ENCODE data around the gene ANTXR2.

Gene ANTXR2

GRCh38 chr4:80079255-80079923 lies 6.4 kb upstream of the ANTXR2 start:
- H3K36me3 Mint-ChIP-seq, result peaks cover 2% of the 10 kb centered on the region
- H3K9me3 Mint-ChIP-seq (ENCODE audit: low read depth), result no peaks in the 10 kb centered on the region
- H3K27ac Mint-ChIP-seq, result peak overlapping the region; percentile 29
- no peak overlapping the region for H3K4me3 Mint-ChIP-seq
- peaks cover 36% of the 10 kb centered on the region for H3K4me1 Mint-ChIP-seq (ENCODE audit: low read depth)
- no peaks in the 10 kb centered on the region for H3K27me3 Mint-ChIP-seq

DNA sequence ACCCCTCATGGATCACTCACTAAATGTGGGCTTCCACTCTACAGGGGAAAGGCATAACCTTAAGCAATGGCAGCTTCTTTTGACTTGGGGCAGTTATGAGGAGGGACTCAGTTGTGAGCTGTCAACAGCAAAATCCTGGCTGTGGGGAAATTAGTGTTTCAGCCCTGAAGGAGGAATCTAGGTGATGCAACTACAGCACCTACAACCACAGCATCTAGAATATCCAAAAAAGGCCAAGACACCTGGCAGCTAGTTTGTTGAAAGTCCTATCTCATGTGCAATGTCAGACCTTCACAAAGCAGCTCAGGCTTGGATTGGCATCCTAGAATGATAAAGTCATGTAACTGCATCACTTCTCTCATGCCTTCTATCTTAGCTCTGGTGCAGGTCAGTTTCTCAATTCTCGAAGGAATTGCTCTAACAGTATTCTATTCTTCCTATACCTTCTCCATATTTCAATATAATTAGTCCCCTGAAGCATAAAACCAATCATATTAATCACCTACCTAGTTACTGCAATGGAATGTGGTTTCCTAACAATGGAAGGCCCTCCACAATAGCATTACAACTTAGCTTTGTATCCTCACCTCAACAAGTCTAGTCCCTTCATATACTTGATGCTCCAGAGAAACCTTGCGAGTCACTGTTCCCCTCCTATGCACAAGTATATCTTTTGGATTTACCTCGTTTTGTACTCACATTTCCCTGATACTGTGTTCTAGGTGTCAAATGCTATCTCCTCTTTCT lies 5.5 kb upstream of the ANTXR2 start:
- Mint-ChIP-seq H3K27me3 (no peaks in the 10 kb centered on the region), H3K9me3 (ENCODE audit: low read depth) (no peaks in the 10 kb centered on the region), H3K36me3 (peaks cover 2% of the 10 kb centered on the region), H3K27ac (peak overlapping the region; percentile 66), H3K4me3 (peak overlapping the region; percentile 15), H3K4me1 (ENCODE audit: low read depth) (peaks cover 45% of the 10 kb centered on the region)

DNA sequence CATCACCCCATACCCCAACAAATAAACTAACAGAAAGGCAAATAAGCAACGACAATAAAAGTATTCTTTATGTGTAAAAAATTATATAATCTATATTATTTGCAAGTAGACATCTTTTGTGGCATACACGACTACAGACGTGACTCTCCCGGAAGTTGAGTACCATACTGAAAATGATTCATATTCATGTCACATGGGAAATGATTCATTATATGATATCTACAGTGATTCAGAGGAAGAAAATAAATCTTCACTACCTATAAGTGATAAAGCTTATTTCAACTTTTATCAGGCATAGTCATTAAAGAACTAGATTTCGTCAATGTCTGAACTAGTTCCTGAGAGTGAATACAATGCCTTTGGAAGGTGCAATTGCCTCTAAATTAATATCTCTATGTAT lies 4.6 kb upstream of the ANTXR2 start:
- peaks cover 2% of the 10 kb centered on the region for H3K36me3 Mint-ChIP-seq
- H3K27me3 Mint-ChIP-seq, result no peaks in the 10 kb centered on the region
- H3K4me1 Mint-ChIP-seq (ENCODE audit: low read depth), result peaks cover 51% of the 10 kb centered on the region
- no peaks in the 10 kb centered on the region for H3K9me3 Mint-ChIP-seq (ENCODE audit: low read depth)
- H3K27ac Mint-ChIP-seq, result peak overlapping the region; percentile 66
- H3K4me3 Mint-ChIP-seq, result no peak overlapping the region

DNA sequence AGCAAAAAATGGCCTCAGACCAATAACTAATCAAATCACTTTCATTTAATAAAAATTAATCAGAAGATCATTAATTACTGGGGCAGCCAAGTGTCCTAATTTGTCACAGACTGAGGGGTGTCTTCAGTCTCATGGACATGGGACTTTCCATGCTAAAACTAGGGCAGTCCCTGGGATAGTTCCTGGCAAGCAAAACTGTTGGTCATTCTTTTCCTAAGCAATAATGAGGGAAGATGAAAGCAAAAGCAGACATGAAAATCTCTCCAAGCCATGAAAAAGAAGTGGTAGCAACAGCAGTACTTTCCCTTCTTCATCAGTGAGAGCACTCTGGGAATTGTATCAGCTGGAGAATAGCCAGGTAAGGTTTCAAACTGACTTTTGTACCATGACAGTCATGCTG lies 3.7 kb upstream of the ANTXR2 start:
- H3K9me3 Mint-ChIP-seq (ENCODE audit: low read depth), result no peaks in the 10 kb centered on the region
- no peak overlapping the region for H3K4me3 Mint-ChIP-seq
- peaks cover 2% of the 10 kb centered on the region for H3K36me3 Mint-ChIP-seq
- peaks cover 55% of the 10 kb centered on the region for H3K4me1 Mint-ChIP-seq (ENCODE audit: low read depth)
- no peaks in the 10 kb centered on the region for H3K27me3 Mint-ChIP-seq
- H3K27ac Mint-ChIP-seq, result no peak overlapping the region

DNA sequence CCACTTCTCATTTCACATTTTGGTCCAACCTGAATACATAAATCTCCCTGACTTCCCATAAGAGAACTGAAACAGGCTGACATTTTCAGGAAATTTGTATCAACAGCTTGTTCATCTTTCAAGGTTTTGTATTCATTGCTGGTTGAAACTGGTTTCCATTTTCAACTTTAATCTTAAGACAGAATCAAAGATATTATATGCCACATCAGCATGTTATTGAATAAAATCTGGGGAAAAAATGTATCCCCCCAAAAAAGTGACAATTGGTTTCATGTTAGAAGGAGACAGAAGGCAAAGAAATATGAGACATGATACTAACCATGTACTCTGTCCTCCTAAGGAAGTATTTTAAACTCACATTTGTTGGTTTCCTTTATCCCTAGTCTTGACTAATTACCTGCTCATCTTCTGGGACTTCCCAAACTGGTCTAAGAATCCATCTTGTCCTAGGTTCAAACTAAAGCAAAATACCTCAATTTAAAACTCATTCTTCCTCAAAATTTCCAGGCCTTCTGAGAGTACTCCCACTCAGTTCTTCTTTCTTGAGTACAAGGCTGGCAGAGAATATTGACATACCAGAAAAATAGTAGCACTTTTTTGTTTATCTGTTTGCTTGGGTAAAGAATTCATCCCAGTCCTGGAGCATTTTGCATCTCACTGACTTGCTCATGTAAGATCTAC lies 3.1 kb upstream of the ANTXR2 start:
- no peaks in the 10 kb centered on the region for H3K9me3 Mint-ChIP-seq (ENCODE audit: low read depth)
- no peak overlapping the region for H3K27ac Mint-ChIP-seq
- no peaks in the 10 kb centered on the region for H3K27me3 Mint-ChIP-seq
- H3K36me3 Mint-ChIP-seq, result peaks cover 2% of the 10 kb centered on the region
- peaks cover 57% of the 10 kb centered on the region for H3K4me1 Mint-ChIP-seq (ENCODE audit: low read depth)
- no peak overlapping the region for H3K4me3 Mint-ChIP-seq

- Mint-ChIP-seq H3K27ac (no peak overlapping the region), H3K4me3 (peak overlapping the region; percentile 96), H3K9me3 (ENCODE audit: low read depth) (no peaks in the 10 kb centered on the region), H3K27me3 (no peaks in the 10 kb centered on the region), H3K4me1 (ENCODE audit: low read depth) (peaks cover 72% of the 10 kb centered on the region), H3K36me3 (peaks cover 2% of the 10 kb centered on the region)
Measured at GRCh38 chr4:80074651-80075050, 1.6 kb upstream of the ANTXR2 start.

- peaks cover 76% of the 10 kb centered on the region for H3K4me1 Mint-ChIP-seq (ENCODE audit: low read depth)
- H3K27ac Mint-ChIP-seq, result peak overlapping the region; percentile 87
- H3K9me3 Mint-ChIP-seq (ENCODE audit: low read depth), result no peaks in the 10 kb centered on the region
- H3K27me3 Mint-ChIP-seq, result no peaks in the 10 kb centered on the region
- peaks cover 5% of the 10 kb centered on the region for H3K36me3 Mint-ChIP-seq
- peak overlapping the region; percentile 96 for H3K4me3 Mint-ChIP-seq
Measured at GRCh38 chr4:80074069-80074468, 1.0 kb upstream of the ANTXR2 start.

DNA sequence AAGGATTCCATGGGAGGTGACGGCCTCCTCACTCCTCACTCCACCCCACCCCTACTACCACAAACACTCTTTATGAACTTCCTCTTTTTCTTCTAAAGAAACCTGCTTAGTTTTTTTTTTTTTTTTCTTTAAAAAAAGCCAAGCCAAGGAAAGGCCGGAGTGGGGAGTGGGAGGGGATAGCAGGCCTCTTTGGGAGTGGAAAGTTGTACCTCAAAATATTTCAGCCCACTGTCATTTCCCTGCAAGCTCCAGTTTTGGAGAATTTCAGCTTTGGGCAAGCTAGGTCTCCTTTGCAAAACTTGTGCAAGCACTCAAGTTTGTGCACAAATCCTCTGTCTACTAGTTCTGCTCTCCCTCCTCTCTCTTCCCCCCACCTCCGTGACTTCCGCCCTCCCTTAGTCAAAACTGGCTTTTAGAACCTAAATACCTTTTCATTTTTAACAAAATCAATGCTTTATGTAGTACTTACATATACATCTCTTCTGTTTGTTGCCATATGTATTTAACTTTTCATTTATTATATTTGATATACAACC lies 512 bp upstream of the ANTXR2 start:
- H3K27me3 Mint-ChIP-seq, result no peaks in the 10 kb centered on the region
- no peaks in the 10 kb centered on the region for H3K9me3 Mint-ChIP-seq (ENCODE audit: low read depth)
- H3K36me3 Mint-ChIP-seq, result peaks cover 5% of the 10 kb centered on the region
- peak overlapping the region; percentile 87 for H3K27ac Mint-ChIP-seq
- H3K4me1 Mint-ChIP-seq (ENCODE audit: low read depth), result peaks cover 79% of the 10 kb centered on the region
- H3K4me3 Mint-ChIP-seq, result peak overlapping the region; percentile 96

- Mint-ChIP-seq H3K4me3 (peak overlapping the region; percentile 96), H3K9me3 (ENCODE audit: low read depth) (no peaks in the 10 kb centered on the region), H3K4me1 (ENCODE audit: low read depth) (peaks cover 77% of the 10 kb centered on the region), H3K27me3 (no peaks in the 10 kb centered on the region), H3K36me3 (peaks cover 8% of the 10 kb centered on the region), H3K27ac (peak overlapping the region; percentile 90)
Measured at GRCh38 chr4:80072228-80072743, 743 bp downstream of the ANTXR2 start.

DNA sequence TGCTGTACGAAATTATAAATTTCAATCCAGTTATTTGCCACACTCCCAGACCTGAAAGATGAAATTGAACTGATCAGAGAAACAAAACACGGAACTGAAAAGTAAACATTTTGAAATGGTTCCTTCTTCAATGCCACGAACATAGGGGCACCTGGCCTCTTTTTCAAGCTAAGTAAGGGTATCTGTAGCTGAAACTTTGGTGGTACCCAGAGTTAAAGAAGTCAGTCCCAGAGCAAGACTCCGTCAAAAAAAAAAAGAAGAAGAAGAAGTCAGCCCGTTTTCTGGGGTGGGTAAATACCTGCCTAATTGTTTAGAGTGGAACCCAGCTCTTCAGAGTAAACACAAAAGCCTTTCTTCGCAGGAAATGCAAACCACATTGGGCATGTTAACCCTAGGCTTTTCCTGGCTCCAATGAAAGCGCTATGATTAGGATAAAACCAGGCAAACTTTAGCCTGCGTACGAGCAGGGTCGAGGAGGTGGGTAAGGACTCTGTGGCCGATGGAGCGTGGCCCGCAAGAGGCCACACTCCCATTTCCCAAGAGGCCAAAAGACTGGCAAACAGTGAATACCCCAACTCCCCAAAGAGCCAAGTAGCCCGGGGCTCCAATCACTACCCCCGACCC lies 1.3 kb downstream of the ANTXR2 start:
- peak overlapping the region; percentile 90 for H3K27ac Mint-ChIP-seq
- peaks cover 10% of the 10 kb centered on the region for H3K36me3 Mint-ChIP-seq
- H3K27me3 Mint-ChIP-seq, result no peaks in the 10 kb centered on the region
- peak overlapping the region; percentile 96 for H3K4me3 Mint-ChIP-seq
- H3K9me3 Mint-ChIP-seq (ENCODE audit: low read depth), result no peaks in the 10 kb centered on the region
- H3K4me1 Mint-ChIP-seq (ENCODE audit: low read depth), result peaks cover 76% of the 10 kb centered on the region

GRCh38 chr4:80070880-80071603 lies 2.0 kb downstream of the ANTXR2 start:
- peaks cover 13% of the 10 kb centered on the region for H3K36me3 Mint-ChIP-seq
- H3K9me3 Mint-ChIP-seq (ENCODE audit: low read depth), result no peaks in the 10 kb centered on the region
- H3K4me1 Mint-ChIP-seq (ENCODE audit: low read depth), result peaks cover 74% of the 10 kb centered on the region
- peak overlapping the region; percentile 96 for H3K4me3 Mint-ChIP-seq
- peak overlapping the region; percentile 90 for H3K27ac Mint-ChIP-seq
- no peaks in the 10 kb centered on the region for H3K27me3 Mint-ChIP-seq

- Mint-ChIP-seq H3K36me3 (peaks cover 14% of the 10 kb centered on the region), H3K4me3 (peak overlapping the region; percentile 96), H3K27ac (peak overlapping the region; percentile 76), H3K4me1 (ENCODE audit: low read depth) (peaks cover 65% of the 10 kb centered on the region), H3K9me3 (ENCODE audit: low read depth) (no peaks in the 10 kb centered on the region), H3K27me3 (no peaks in the 10 kb centered on the region)
Measured at GRCh38 chr4:80069837-80070731, 2.9 kb downstream of the ANTXR2 start.

GRCh38 chr4:80069108-80069836 lies 3.8 kb downstream of the ANTXR2 start:
- H3K4me3 Mint-ChIP-seq, result peak overlapping the region; percentile 96
- peaks cover 64% of the 10 kb centered on the region for H3K4me1 Mint-ChIP-seq (ENCODE audit: low read depth)
- H3K27me3 Mint-ChIP-seq, result no peaks in the 10 kb centered on the region
- H3K27ac Mint-ChIP-seq, result peak overlapping the region; percentile 76
- H3K9me3 Mint-ChIP-seq (ENCODE audit: low read depth), result no peaks in the 10 kb centered on the region
- H3K36me3 Mint-ChIP-seq, result peaks cover 17% of the 10 kb centered on the region

Measured in activated naive CD8-positive, alpha-beta T cell (primary cell).